ENCODE measurements around the gene SF3B2. TPM values are rescaled to one million over a fixed set of nuclear protein-coding genes. Genes with fewer than 3 reads are reported as not detected.

SF3B2 gene
- polyA plus RNA-seq, 2 of the 4 experiments (the other 2 are of a cell fraction), result 108 to 182 TPM

- TF ChIP-seq, protein P1, sequence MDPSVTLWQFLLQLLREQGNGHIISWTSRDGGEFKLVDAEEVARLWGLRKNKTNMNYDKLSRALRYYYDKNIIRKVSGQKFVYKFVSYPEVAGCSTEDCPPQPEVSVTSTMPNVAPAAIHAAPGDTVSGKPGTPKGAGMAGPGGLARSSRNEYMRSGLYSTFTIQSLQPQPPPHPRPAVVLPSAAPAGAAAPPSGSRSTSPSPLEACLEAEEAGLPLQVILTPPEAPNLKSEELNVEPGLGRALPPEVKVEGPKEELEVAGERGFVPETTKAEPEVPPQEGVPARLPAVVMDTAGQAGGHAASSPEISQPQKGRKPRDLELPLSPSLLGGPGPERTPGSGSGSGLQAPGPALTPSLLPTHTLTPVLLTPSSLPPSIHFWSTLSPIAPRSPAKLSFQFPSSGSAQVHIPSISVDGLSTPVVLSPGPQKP (IDR thresholded peaks at IDR 0.05; ENCODE audit: low read depth, low read length), result no peak
- no peak for TF ChIP-seq KDM5A (IDR thresholded peaks at IDR 0.05)
Observed at GRCh38 chr11:66072518-66072917, 20.4 kb downstream of the SF3B2 start (continued).

DNA sequence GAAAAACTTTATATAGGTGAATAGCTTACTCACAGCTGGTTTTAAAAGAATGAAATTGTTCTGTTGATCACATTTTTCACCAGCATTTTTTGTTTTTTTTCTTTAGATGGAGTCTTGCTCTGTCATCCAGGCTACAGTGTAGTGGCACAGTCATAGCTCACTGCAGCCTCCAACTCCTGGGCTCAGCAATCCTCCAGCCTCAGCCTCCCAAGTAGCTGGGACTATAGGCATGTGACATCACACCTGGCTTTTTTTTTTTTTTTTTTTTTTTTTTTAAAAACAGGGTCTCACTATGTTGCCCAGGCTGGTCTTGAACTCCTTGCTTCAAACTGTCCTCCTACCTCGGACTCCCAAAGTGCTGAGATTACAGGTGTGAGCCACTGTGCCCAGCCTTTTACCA is 21.5 kb downstream of the SF3B2 start:
- FAIRE-seq, result no peak
- WGBS (ENCODE audit: missing lambda C conversion rate), result 96% methylated on average over 1 of the region's 1 CpG
- ChIA-PET POLR2A (no interaction called here), CTCF (interaction anchor here (0.6 to 6.7 kb wide), 2 partner anchors 61 to 185 kb away, joined by 3 to 112 read pairs; no protein-coding TSS in a partner anchor)
- TF ChIP-seq EHF (CRISPR knock-in tag; IDR thresholded peaks at IDR 0.05), result no peak
- TF ChIP-seq ZFP36 (IDR thresholded peaks at IDR 0.05; ENCODE audit: borderline replicate concordance, partially characterized antibody), result no peak
- TF ChIP-seq ZC3H11A (IDR thresholded peaks at IDR 0.05), result no peak
- no peak for TF ChIP-seq FOSL2 (IDR thresholded peaks at IDR 0.05)
- TF ChIP-seq FOSL2 (CRISPR knock-in tag; IDR thresholded peaks at IDR 0.05), result no peak
- no peak for TF ChIP-seq JUNB (IDR thresholded peaks at IDR 0.05)
- no peak for TF ChIP-seq EP300 (IDR thresholded peaks at IDR 0.05)
- no peak for TF ChIP-seq MAX (IDR thresholded peaks at IDR 0.05)
- TF ChIP-seq GATA3 (IDR thresholded peaks at IDR 0.05; ENCODE audit: borderline replicate concordance), result no peak
- Histone ChIP-seq H3K9me3 (no peaks in the 10 kb centered on the region), H3K4me3 (no peak overlapping the region), H3K4me2 (no peak overlapping the region), H3K27ac (no peak overlapping the region), H3K4me1 (peaks cover 40% of the 10 kb centered on the region)
- no peak for DNase-seq (ENCODE audit: low read depth in 1 of 2, low spot score in 1 of 2)
- no peak for ATAC-seq

DNA sequence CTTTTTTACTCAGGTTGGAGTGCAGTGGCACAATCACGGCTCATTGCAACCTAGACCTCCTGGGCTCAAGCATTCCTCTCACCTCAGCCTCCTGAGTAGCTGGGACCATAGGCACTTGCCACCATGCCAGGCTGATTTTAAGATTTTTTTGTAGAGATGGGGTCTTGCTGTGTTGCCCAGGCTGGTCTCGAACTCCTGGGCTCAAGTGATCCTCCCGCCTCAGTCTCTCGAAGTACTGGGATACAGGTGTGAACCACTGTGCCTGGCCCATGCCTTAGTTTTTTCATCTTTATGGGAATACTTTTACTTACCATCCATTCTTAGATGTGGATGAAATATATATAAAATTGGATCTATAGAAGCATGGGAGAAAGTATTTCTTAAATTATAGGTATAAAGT is 23.1 kb downstream of the SF3B2 start:
- no peaks in the 10 kb centered on the region for H3K9me3 ChIP-seq
- peaks cover 46% of the 10 kb centered on the region for H3K4me1 ChIP-seq
- FAIRE-seq (no peak), DNase-seq (ENCODE audit: low read depth in 1 of 2, low spot score in 1 of 2) (no peak), ATAC-seq (no peak)
- no peak overlapping the region for H3K4me3 ChIP-seq
- no peak for TF ChIP-seq EHF (CRISPR knock-in tag; IDR thresholded peaks at IDR 0.05)
- TF ChIP-seq, protein P2, sequence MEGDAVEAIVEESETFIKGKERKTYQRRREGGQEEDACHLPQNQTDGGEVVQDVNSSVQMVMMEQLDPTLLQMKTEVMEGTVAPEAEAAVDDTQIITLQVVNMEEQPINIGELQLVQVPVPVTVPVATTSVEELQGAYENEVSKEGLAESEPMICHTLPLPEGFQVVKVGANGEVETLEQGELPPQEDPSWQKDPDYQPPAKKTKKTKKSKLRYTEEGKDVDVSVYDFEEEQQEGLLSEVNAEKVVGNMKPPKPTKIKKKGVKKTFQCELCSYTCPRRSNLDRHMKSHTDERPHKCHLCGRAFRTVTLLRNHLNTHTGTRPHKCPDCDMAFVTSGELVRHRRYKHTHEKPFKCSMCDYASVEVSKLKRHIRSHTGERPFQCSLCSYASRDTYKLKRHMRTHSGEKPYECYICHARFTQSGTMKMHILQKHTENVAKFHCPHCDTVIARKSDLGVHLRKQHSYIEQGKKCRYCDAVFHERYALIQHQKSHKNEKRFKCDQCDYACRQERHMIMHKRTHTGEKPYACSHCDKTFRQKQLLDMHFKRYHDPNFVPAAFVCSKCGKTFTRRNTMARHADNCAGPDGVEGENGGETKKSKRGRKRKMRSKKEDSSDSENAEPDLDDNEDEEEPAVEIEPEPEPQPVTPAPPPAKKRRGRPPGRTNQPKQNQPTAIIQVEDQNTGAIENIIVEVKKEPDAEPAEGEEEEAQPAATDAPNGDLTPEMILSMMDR (IDR thresholded peaks at IDR 0.05), result no peak
- TF ChIP-seq HDAC2 (IDR thresholded peaks at IDR 0.05), result no peak
- no peak for TF ChIP-seq ESRRA (IDR thresholded peaks at IDR 0.05; ENCODE audit: borderline replicate concordance, low read length)
- TF ChIP-seq, protein P3, sequence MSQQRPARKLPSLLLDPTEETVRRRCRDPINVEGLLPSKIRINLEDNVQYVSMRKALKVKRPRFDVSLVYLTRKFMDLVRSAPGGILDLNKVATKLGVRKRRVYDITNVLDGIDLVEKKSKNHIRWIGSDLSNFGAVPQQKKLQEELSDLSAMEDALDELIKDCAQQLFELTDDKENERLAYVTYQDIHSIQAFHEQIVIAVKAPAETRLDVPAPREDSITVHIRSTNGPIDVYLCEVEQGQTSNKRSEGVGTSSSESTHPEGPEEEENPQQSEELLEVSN (IDR thresholded peaks at IDR 0.05; ENCODE audit: borderline replicate concordance, low read depth), result no peak
- no peak for TF ChIP-seq RARB (CRISPR knock-in tag; IDR thresholded peaks at IDR 0.05)
- no peak for TF ChIP-seq ZFP36 (IDR thresholded peaks at IDR 0.05; ENCODE audit: borderline replicate concordance, partially characterized antibody)
- TF ChIP-seq, protein P4, sequence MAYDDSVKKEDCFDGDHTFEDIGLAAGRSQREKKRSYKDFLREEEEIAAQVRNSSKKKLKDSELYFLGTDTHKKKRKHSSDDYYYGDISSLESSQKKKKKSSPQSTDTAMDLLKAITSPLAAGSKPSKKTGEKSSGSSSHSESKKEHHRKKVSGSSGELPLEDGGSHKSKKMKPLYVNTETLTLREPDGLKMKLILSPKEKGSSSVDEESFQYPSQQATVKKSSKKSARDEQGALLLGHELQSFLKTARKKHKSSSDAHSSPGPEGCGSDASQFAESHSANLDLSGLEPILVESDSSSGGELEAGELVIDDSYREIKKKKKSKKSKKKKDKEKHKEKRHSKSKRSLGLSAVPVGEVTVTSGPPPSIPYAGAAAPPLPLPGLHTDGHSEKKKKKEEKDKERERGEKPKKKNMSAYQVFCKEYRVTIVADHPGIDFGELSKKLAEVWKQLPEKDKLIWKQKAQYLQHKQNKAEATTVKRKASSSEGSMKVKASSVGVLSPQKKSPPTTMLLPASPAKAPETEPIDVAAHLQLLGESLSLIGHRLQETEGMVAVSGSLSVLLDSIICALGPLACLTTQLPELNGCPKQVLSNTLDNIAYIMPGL (CRISPR knock-in tag; IDR thresholded peaks at IDR 0.05; ENCODE audit: borderline replicate concordance), result no peak
- TF ChIP-seq POLR2A (IDR thresholded peaks at IDR 0.05; ENCODE audit: low read length), result no peak
- TF ChIP-seq EHMT2 (IDR thresholded peaks at IDR 0.05; ENCODE audit: low read depth), result no peak
- TF ChIP-seq ZNF302 (CRISPR knock-in tag; IDR thresholded peaks at IDR 0.05), result no peak
- no peak for TF ChIP-seq HEYL (CRISPR knock-in tag; IDR thresholded peaks at IDR 0.05)
- TF ChIP-seq RAD21 (conservative IDR thresholded peaks at IDR 0.05 in 1 of 2, IDR thresholded peaks at IDR 0.05 in 1 of 2), result no peak
- TF ChIP-seq NR3C1 (IDR thresholded peaks at IDR 0.05), result no peak
- no peak for TF ChIP-seq RNF2 (IDR thresholded peaks at IDR 0.05; ENCODE audit: borderline replicate concordance, low read depth)
- no peak for TF ChIP-seq HOXA7 (CRISPR knock-in tag; IDR thresholded peaks at IDR 0.05)
- no peak for TF ChIP-seq CHD2 (IDR thresholded peaks at IDR 0.05; ENCODE audit: low read length, partially characterized antibody)
- TF ChIP-seq MAFK (IDR thresholded peaks at IDR 0.05; ENCODE audit: partially characterized antibody), result no peak
- no peak for TF ChIP-seq FOSL2 (IDR thresholded peaks at IDR 0.05)
- no peak for TF ChIP-seq FOSL2 (CRISPR knock-in tag; IDR thresholded peaks at IDR 0.05)
- no peak for TF ChIP-seq PHF8 (IDR thresholded peaks at IDR 0.05; ENCODE audit: borderline replicate concordance, low read depth)
- CTCF ChIA-PET, result interaction anchor here (1.4 to 9.7 kb wide), 4 partner anchors 6 to 49 kb away, joined by 3 to 82 read pairs (median 3); partner anchors contain the start of genes PACS1 and SF3B2
- 96% methylated on average over 4 of the region's 4 CpGs for WGBS (ENCODE audit: missing lambda C conversion rate)
- H3K4me2 ChIP-seq, result no peak overlapping the region
- H3K27ac ChIP-seq, result no peak overlapping the region
- POLR2A ChIA-PET, result no interaction called here

Data from A549 (cell line).